NCI-H2196 (cell line): ENCODE results near the gene ASPN.

Experiments used
- DNase-seq: peaks from one replicate; lab custom pipeline; 2025; ENCODE audit not compliant: unreplicated experiment; lab: John Stamatoyannopoulos, UW

Gene ASPN

DNA sequence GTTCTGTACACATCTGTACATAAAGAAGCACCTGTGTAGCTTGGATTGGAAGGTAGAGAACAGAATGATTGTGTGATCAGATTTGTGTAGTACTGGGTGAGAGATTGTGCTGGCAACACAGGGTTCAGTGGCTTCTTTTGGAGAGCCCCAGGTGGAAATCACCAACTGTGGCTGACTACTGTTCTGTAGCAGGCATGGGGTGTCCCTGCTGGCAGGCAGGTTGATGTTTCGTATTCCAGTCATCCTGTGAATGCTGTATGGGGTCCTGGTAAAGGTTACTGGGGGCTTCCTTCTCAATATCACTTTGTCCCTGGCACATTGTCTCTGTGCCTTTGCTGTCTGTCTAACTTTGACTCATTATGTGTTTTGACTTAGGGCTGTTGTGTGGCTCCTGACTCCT is 5.3 kb downstream of the ASPN start:
- no peak for DNase-seq

DNA sequence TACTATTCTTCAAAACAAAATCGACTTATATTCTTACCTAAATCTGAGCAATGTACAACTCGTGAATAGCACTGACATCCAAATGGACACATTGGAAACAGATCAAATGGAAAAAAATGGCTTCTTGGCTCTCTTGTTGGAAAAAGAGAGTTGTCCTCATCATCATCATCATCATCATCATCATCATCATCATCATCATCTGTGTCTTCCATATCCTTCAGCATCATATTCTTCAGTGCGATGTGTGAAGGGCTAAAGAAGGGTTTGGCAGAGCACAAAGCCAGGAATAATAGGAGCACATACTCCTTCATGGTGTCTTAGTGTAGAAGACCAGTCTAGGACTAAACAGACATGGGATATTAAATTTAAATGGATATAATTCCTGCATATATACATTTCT is 7.7 kb downstream of the ASPN start:
- no peak for DNase-seq

DNA sequence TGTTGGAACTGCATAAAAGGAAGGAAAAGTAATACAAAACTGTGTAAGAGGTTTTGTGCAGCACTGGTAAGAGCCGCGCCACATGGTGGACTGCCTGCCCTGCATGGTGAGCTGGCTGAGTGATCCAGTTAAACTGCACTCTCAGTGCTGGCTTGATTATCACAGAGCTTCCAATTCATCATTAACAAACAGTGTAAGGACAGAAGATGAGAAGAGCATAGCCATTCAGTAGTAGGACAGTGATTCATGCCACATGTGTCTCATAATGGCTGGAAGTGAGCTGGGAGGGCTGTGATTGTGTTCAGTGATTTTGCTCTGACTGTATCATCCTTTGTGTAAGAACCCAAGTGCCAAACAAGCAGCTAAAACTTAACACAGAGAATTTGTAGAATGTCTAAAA is 14.1 kb downstream of the ASPN start:
- no peak for DNase-seq

DNA sequence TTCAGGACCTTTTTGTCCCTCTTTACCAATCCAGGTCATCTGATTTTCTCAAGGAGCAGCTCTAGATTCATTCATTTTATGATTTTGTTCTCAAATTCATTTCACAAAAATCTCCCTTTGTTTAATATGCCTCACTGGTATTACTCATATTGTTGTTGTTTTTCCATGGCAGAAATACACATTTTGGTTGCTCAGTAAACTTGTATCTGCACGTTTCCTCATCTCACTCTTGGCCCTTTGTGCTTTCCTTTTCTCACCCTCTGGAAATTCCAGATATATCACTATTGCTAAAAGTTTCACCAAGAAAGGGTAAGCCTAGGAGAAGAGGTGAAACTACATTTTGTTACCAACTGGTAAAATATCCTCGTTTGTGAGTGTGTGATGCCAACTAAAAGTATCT is 14.8 kb downstream of the ASPN start:
- DNase-seq = no peak

DNA sequence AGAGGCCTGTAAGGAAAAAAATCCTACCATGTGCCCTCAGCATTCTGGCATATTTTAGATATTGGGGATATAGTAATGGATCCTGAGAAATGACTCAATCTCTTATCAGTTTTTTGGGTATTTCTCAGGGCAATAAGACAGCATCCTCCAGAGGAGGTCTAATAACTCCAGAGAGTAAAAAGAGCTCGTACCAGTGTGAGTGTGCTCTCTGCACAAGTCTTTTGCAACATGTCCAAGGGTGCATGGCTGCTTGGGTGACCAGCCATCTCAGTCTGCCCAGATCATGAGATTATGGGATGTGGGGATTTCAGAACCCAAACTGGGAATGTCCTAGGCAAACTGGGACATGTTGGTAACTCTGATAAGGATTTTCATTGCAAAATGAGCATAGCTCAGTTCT is 15.3 kb downstream of the ASPN start:
- DNase-seq = no peak

DNA sequence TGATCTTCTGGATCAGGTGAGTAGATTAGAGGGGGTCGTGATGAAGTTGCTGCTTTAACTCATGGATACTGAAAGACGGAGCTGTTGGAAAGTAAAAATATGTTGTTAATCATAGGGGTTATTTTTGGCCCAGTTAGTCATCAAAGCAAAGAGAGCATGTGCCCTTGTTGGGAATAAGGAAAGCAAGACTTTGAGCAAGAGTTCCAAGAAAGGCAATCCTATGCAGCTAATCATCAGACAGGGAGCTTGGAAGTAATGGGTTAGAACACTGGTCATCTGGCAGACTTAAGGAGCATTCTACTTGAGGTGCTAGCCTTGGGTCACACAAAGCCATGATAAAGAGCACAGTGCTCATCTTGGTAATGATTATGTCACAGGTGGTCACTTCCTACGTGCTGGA is 18.3 kb downstream of the ASPN start:
- DNase-seq = no peak

DNA sequence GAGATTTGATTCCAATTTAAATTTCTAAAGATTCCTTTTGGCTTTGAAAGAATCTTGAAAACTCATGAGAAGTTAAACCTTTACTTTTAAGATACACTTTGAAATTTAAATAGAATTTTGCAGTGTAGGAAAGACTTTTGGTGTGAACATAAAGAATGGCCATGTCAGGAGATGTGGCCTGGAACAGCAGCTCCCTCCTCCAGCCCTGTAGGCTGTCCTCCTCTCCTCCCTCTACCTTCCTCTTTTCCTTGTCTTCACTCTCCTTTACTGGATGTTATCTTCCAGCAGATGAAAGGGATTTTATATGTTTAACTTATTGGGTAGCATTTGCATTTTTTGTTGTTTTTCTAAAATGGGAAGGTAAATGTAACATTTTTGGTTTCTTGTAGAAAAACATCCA is 18.9 kb downstream of the ASPN start:
- DNase-seq = no peak

DNA sequence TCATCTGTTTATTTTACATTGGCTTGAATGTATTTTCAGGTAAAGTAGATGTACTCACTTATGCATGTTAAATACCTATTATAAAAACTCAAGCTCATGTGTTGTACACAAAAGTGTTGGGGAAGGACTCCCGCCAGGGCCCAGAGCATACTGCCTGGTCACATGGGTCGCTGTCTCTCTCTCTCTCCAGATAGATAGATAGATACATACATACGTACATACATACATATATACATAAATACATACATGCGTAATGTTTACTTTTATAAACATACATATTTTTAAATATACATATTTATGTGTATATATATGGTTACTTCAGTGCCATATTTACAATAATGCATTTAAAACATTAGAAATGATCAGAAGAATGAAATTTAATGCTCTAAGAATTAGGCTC is 24.7 kb downstream of the ASPN start:
- no peak for DNase-seq

DNA sequence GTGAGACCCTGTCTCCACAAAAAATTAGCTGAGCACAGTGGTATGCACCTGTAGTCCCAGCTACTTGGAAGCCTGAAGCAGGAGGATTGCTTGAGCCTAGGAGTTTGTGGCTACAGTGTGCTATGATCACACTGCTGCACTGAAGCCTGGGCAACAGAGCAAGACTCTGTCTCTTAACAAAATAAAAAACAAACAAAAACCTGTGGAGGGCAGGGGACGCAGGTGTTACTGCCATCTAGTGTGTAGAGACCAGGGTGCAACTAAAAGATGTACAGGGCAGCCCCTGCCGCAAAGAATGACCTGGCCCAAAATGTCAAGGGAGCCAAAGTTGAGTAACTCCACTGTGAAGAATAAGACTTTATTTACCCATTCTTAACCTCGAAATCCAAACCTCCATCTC is 27.1 kb downstream of the ASPN start:
- DNase-seq = no peak

DNA sequence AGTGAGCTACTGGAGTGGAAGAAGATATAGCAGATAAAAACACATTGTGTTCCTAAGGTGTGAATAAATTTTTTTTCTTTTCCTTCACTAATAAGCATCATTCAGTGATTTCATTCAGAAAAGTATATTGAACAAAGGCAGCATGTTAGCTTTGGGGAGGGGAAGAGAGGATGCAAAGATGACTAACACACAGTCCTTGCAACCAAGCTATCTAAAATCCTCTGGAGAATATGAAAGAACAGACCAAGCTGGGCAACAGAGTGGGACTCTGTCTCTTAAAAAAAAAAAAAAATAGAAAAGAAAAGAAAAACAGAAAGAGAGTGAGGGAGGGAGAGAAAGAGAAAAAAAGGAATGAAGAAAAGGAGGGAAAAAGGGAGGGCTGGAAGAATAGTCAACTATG is 35.8 kb downstream of the ASPN start:
- DNase-seq = no peak

DNA sequence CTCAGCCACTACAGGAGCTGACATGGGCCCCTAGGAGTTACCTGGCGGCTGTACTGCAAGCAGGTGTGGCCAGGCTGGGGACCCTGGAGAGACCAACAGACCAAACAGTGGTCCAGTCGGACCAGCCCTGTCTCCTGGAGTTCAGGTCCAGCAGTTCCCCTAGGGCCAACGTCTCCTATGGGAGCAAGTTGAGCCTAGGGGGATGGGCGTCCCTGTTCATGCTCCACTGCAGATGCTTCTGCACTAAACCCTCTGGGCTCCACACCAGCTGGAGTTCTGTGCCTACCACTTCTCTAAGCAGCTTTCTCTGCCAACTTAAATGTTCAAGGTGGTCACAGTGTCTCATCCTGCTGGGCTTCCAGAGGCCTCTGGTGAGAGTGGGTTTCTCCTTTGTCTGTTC is 37.5 kb downstream of the ASPN start:
- DNase-seq = no peak

DNA sequence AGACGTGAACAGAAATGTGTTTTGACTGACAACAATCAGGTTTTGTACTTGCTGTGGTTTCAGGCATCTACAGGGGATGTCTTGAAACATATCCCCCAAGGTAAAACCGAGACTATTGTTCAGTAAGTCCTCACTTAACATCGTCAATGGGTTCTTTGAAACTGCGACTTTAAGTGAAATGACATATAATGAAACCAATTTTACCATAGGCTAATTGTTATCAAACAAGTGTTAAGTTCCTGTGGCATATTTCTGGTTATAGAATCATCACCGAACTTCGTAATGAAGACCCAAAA is 41.6 kb downstream of the ASPN start:
- DNase-seq = no peak

DNA sequence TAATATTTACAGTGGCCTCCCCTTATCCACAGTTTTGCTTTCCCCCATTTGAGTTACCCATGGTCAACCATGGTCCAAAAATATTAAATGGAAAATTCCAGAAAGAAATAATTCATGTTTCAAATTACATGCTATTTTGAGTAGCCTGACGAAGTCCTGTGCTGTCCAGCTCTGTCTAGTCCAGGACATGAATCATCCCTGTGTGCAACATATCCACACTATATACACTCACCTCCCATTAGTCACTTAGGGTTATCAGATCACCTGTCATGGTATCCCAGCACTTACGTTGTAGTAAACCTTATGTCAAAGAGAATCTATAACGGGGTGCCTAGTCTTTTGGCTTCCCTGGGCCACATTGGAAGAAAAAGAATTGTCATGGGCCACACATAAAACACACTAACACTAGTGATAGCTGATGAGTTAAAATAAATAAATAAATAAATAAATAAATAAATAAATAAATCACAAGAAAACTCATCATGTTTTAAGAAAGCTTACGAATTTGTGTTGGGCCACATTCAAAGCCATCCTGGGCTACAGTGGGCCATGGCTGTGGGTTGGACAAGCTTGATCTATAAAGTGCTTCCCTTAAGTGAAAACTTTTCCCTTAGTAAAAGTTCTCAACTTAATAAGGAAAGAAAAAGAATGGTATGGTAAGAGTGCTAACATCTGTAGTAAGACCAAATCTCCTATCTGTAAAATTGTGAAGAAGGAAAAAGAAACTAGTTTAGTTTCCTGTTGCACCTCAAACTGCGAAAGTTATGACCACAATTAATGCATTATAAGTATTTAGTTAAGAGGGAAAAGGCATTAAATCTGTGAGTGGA is 42.2 kb downstream of the ASPN start:
- DNase-seq = no peak

DNA sequence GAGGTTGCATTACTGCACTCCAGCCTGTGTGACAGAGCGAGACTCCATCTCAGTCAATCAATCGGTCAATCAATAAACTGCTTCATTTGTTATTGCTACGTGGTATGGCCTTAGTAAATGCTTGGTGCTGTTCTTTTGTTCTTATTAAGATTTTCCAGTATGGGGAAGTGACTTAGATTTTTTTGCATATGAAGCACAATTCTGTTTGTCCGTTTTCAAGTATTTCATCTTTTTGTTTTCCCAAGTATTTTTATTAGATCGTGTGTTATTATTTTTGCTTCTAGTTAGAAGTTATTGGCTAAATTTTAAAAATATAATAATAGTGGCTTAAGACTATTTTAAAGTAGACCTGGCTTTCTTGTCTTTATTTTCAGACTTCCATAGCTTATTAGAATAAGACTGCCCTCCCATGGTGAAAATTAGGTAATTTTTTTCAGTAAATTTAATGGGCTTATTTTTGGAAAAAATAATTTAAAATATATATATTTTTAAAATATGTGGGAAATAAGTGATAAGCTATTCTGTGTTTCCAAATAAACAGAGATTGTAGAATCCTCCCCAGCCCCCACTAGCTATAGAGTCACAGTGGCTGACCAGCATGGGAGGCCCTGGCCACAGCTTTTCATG is 43.3 kb downstream of the ASPN start:
- DNase-seq = peak; percentile 18

DNA sequence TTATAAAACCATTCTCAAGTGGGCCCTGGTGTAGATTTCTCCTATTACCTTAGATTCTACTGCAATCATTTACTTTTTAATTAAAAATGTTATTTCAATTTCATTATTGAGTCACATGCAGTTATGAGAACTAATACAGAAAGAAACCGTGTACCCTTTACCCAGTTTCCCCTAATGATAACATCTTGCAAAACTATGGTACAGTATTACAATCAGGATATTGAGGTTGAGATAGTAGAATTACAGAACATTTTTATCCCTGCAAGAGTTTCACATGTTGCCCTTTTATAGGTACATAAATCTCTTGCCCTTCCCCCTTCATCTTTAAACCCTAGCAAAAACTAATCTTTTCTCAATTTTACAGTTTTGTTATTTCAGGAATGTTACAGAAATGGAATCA is 47.0 kb downstream of the ASPN start:
- no peak for DNase-seq

DNA sequence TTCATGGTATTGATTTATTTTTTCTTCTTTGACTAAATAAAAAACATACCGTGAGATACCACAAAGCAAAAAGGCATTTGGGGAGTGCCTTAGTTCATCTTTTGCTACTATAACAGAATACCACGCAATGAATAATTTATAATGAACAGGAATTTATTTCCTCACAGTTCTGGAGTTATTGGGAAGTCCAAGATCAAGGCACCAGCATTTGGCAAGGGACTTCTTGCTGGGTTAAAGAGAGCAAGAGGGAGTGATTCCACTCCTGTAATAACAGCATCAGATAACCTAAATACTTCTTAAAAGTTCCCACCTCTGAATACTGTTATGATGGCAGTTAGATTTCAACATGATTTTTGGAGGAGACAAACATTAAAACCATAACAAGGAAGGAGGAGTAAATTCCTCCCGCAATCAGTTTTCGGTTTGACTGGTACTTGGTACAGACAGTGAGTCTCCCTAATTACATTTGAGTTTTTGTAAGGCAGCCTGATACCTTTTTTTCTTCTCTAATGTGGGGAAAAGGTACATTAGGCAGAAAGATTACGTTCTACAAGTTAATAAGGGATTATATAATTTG is 49.2 kb downstream of the ASPN start:
- DNase-seq = no peak

DNA sequence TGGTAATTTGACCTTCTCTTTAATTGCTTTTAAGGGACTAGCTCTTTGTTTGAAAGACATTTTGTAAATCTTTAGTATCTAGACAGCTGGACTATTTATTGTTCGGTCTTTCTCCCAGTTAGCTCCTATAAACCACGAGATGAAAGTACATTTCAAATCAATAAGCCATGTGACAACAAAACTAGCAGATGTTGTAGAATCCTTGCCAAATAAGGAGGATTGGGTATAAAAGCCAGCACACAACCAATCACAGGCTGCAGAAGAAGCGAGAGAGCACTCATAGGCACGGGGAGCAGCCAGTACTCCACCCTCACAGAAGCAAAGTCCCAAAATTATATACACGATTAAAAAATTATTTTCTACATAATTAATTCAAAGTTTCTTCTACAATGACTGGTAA is 50.0 kb downstream of the ASPN start:
- DNase-seq = no peak

DNA sequence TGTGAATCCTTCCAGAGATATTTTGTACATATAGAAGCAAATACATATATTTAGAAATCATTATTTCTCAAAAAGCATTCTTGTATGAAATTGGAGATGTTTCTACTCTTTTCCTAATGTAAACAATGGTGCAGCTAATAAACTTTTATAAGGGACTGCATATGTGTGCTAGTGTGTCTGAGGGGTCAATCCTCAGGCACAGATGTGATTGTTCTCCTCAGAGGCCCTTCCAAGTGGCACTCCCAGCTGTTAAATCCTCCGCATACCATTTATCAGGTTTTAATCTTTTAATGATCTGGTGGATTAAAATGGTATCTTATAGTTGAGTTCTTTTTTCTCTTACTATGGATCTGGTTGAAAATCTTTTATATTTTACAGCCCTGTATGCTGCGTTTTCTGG is 52.5 kb downstream of the ASPN start:
- no peak for DNase-seq

DNA sequence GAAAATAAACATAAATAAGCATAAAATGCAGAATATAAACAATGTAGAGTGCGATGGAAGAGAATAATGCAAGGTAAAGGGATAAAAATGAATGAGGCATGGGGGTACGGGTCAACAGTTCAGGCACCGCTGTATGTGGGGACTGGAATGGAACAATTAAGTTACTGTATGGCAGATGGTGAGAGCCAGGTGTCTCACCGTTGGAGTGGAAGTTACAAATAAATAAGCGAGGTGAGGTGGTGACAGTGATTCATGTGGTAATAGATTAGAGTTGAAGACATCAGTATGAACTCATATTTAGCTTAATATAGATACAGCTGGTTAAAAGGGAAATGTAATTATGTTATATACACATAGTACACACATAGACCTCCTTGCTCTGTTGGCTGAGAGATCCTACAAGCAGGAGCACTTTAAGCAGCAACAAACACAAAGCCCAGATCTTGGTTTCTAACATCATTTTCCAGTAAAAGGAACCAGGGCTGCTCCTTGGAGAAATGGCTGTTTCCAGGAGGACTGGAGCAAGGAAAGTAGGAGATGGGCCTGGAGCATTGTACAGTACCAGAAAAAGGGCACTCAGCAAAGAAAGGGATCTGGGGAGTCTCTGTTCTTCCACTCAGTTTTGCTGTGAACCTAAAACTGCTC is 55.7 kb downstream of the ASPN start:
- DNase-seq = no peak

DNA sequence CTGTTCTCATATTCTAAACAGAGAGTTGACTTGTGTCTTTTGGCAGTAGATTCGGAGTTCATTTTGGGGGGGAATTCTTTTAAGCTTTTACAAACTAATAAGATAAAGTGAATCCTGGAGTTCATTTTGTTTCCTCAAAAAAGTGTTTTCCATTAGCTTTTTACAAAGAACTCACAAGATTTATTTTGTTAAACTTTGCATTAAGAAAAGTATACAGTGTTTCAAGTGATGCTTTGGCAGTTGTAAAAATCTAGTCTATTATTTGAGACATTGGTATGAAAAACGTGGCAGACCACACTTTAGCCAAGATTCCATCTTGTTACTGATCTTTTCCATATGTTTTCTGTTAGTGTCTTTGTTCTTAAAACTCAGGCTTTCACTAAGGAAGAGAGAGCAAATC is 56.8 kb downstream of the ASPN start:
- no peak for DNase-seq

DNA sequence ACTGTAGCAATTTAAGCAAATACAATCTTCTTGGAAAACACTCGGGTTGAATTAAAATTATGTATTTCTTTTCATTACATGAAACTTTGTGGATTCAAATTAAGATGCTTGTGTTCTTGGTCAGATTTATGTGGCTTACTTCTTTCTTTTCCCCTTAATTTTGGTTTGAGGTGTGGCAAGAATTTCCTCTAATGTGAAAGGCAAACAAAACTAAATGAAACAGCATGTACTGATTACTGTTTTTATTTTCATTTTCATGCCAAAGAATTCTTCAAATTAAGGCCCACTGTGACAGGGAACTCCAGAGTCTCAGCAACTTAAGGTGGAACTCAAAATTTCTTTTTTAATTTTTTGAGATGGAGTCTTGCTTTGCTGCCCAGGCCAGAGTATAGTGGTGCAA is 58.0 kb downstream of the ASPN start, which contains the start of gene OMD:
Gene OMD (minus strand): TSS at position 132 of the 400 bp plus-strand sequence. CDS start 6,913 bp downstream, outside the sequence.
- no peak for DNase-seq

DNA sequence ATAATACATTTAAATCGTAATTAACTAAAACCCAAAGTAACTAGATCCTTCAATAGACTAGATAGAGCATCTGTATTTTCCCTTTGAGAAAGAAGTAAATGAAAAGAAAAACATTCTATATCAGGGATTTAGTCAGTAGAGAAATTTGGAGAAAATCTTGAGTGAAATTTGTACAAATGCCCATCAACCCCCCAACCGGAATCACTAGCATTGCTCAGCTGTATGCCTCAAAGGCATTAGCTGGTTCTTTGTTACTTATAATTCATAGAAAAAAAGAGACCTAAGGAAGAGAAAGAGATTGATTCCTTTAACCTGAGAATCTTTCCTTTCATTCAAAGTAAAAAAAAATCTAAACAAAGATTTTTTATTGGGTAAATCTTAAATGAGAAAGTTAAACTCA is 58.7 kb downstream of the ASPN start:
- no peak for DNase-seq
